C4-2B (cell line): ENCODE results near the gene LCN12.

Experiments used
- H3K27ac ChIP-seq: fragments of 450-650 bp; 2 replicates; pipeline ENCODE4 v1.5.1; 2017
- ZFX ChIP-seq: fragments of 450-650 bp; IDR thresholded peaks from 2 replicates; pipeline ENCODE4 v1.6.1; 2017
- TF ChIP-seq, protein P1 (sequence below): fragments of 450-650 bp; conservative IDR thresholded peaks from 2 replicates; pipeline ENCODE4 v1.5.1; 2017; ENCODE audit warnings: mild to moderate bottlenecking

The LCN12 gene

DNA sequence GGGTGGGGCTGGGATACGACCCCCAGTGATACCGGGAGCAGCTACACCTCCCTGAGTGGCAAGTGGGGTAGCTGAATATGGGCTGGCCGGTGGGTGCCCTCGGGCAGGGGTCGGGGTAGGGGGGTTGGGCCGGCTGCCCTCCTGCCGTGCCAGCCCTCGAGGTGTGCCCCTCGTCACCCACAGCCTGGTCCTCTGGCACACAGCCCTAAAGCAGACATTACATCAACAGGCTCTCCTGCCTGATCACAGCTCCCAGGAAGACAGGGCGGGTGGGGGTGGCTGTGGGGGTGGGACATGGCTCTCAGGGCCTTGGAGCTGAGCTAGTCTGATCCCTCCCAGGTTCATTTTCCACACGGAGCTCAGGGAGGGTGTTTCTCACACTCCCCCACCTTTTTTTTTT is 30.8 kb upstream of the LCN12 start:
- H3K27ac ChIP-seq, result no peak overlapping the region
- TF ChIP-seq ZFX, result no peak
- TF ChIP-seq, protein P1, sequence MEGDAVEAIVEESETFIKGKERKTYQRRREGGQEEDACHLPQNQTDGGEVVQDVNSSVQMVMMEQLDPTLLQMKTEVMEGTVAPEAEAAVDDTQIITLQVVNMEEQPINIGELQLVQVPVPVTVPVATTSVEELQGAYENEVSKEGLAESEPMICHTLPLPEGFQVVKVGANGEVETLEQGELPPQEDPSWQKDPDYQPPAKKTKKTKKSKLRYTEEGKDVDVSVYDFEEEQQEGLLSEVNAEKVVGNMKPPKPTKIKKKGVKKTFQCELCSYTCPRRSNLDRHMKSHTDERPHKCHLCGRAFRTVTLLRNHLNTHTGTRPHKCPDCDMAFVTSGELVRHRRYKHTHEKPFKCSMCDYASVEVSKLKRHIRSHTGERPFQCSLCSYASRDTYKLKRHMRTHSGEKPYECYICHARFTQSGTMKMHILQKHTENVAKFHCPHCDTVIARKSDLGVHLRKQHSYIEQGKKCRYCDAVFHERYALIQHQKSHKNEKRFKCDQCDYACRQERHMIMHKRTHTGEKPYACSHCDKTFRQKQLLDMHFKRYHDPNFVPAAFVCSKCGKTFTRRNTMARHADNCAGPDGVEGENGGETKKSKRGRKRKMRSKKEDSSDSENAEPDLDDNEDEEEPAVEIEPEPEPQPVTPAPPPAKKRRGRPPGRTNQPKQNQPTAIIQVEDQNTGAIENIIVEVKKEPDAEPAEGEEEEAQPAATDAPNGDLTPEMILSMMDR, result no peak

DNA sequence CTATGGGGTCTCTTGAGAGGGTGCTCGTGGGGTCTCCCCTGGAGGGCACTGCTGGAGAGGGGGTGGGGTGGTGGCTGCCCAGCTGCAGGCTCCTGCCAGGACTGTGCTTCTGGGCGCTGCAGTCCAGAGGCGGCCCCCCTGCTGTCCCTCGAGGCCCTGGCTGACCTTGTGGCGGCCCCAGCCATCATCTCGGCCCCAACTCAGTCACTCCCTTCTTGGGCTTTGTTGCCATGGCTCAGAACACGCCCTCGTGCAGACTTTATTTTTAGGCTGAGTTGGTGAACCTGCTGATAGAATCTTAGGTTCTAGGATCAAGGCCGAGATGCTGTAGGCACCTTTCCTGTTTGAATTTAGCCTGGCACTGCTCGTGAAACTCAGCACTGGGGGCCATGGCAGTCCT is 30.4 kb upstream of the LCN12 start:
- H3K27ac ChIP-seq, result no peak overlapping the region
- no peak for TF ChIP-seq ZFX
- TF ChIP-seq, protein P1, result no peak

DNA sequence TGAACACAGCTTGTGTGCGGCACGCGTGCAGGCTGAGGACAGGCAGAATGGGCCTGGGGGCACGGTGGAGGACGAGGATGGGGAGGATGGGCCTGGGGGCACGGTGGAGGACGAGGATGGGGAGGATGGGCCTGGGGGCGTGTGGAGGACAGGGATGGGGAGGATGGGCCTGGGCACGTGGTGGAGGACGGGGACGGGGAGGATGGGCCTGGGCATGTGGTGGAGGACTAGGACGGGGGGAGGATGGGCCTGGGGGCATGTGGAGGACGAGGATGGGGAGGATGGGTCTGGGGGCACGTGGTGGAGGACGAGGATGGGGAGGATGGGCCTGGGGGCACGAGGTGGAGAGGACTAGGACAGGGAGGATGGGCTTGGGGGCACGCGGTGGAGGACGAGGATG is 29.5 kb upstream of the LCN12 start:
- no peak overlapping the region for H3K27ac ChIP-seq
- no peak for TF ChIP-seq ZFX
- TF ChIP-seq, protein P1, result no peak

DNA sequence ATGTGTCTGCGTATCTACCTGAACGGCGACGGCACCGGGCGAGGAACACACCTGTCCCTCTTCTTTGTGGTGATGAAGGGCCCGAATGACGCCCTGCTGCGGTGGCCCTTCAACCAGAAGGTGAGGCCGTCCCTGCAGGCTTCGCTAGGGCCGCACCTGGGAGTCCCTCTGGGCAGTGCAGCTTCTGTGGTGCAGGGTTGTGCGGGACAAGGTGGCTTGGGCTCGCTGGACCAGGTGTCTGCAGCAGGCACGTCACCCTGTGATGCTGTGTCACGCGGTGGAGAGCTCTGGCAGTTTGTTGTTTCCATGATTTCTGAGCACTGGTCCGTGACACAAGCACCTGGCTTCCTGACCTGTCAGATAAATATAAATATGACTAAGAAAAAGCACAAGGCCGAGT is 28.2 kb upstream of the LCN12 start:
- H3K27ac ChIP-seq, result no peak overlapping the region
- TF ChIP-seq ZFX, result no peak
- TF ChIP-seq, protein P1, result no peak

DNA sequence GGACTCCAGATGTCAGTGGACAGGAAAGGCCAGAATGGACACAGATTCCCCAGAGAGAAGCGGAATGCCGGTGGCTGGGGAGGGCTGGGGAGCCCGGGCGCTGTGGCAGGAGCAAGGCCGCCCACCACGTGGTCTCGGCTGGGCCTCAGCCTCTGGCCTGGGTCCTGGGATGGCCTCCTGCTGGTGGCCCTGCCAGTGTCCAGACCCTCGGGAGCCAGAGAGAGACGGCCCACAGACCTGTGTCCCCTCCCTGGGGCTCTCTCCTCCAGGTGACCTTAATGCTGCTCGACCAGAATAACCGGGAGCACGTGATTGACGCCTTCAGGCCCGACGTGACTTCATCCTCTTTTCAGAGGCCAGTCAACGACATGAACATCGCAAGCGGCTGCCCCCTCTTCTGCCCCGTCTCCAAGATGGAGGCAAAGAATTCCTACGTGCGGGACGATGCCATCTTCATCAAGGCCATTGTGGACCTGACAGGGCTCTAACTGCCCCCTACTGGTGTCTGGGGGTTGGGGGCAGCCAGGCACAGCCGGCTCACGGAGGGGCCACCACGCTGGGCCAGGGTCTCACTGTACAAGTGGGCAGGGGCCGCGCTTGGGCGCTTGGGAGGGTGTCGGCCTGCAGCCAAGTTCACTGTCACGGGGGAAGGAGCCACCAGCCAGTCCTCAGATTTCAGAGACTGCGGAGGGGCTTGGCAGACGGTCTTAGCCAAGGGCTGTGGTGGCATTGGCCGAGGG is 26.5 kb upstream of the LCN12 start:
- no peak for TF ChIP-seq ZFX
- TF ChIP-seq, protein P1, result no peak
- H3K27ac ChIP-seq, result no peak overlapping the region

DNA sequence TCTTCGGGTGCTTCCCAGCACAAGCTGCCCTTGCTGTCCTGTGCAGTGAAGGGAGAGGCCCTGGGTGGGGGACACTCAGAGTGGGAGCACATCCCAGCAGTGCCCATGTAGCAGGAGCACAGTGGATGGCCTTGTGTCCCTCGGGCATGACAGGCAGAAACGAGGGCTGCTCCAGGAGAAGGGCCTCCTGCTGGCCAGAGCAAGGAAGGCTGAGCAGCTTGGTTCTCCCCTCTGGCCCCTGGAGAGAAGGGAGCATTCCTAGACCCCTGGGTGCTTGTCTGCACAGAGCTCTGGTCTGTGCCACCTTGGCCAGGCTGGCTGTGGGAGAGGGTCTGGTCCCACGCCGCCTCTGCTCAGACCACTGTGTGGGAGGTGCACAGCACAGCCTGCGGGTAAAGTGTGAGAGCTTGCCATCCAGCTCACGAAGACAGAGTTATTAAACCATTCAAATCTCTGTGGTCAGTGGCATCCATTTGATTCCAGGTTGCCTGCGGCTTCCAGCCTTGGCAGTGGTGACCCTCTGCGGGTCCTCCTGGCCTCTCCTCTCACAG is 25.8 kb upstream of the LCN12 start:
- TF ChIP-seq ZFX, result no peak
- TF ChIP-seq, protein P1, result no peak

DNA sequence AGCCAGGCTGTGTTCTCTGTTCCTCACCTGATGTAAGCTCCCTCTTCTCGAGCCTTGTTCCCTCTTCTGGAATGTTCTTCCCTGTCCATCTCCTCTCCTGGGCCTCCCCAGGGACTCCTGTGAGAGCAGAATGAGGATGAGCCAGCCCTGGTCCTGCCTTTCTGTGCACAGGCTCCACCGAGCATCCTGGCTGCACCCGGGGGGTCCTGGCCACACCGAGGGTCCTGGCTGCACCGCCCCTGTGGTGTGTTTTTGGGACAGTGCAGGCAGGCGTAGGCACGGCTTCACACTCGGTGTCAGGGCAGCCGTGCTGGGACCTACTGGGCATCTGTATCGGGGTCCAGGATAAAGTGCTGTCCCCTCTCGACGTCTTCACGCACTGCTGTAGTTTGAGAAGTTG is 25.3 kb upstream of the LCN12 start:
- no peak overlapping the region for H3K27ac ChIP-seq
- TF ChIP-seq, protein P1, result no peak
- no peak for TF ChIP-seq ZFX

More for the DNA sequence above, 25.8 kb upstream of the LCN12 start:
- H3K27ac ChIP-seq, result no peak overlapping the region
